ENCODE measurements around the gene GALNTL6.
A peak's percentile ranks its signal among the peaks of the same experiment; 100 is the strongest.

The GALNTL6 gene

DNA sequence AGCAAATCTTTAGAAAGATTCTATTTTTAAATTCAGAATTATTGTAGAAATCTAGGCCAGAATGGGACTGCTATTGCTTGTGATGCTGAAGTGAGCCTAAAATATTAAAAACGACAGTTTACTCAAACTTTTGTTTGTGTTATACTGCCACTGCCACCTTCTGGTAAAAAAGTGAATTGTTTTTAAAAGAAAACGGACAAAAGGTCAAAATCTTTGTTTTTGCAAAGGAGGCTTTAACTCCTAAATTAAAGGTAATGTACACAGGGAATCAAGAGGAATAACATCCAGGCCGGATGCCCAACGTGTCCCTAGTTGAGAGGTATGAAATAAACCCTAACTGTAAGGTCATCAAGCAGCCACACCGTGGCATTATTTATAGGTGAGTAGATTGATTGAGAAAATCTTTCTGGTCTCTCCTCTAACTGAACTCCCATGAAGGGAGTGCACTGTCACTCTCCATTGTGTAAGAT is 1017.1 kb downstream of the GALNTL6 start:
- no peaks in the 10 kb centered on the region for H3K27me3 ChIP-seq (replicated peaks in 2 of 5; ENCODE audit: control insufficient read depth in 4 of 5, insufficient read depth in 5 of 5, low read length in 4 of 5)
- peak; percentile 7 to 43 (median 36) for DNase-seq
- no peak overlapping the region for H3K4me3 ChIP-seq (ENCODE audit: control insufficient read depth in 1 of 7, extremely low read depth in 1 of 7, insufficient read depth in 4 of 7, low read depth in 2 of 7, low read length in 6 of 7)
- H3K4me1 ChIP-seq (ENCODE audit: control extremely low read depth in 1 of 4, control insufficient read depth in 4 of 4, insufficient read depth in 4 of 4, low read length in 3 of 4): no peaks in the 10 kb centered on the region
- 7% methylated on average over 3 of the region's 5 CpGs for WGBS (ENCODE audit: insufficient coverage)
- no peak overlapping the region for H3K27ac ChIP-seq (ENCODE audit: insufficient read depth in 1 of 2, low read depth in 1 of 2, low read length in 2 of 2, poor library complexity in 1 of 2, severe bottlenecking in 2 of 2)
- POLR2A ChIA-PET: no interaction called here
- no peaks in the 10 kb centered on the region for H3K9me3 ChIP-seq (ENCODE audit: control extremely low read depth in 1 of 5, control insufficient read depth in 4 of 5, insufficient read depth in 2 of 5, low read depth in 1 of 5, low read length in 4 of 5)
- H3K36me3 ChIP-seq (ENCODE audit: control insufficient read depth in 4 of 4, insufficient read depth in 4 of 4, low read length in 3 of 4): no peaks in the 10 kb centered on the region
- CTCF ChIA-PET: interaction anchor here (1.0 kb wide), 1 partner anchor 10 kb away, joined by 3 read pairs; no protein-coding TSS in a partner anchor

DNA sequence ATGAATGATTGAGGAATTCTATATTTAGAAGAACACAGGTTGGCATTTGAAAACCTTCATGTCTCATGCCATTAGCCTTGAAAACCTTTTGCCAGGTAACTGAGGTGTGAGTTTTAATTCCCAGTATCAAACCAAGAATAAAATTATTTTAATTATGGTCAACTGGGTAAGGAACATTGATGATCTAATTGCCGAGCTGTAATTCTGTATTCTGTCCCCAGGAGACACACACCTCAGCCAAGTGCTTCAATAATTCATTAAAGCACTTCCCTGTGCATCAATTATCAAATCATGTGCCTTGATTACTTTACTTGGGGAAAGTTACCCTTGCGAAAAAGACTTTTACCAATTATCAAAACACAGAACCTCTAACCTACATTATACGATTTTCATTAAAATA is 1023.5 kb downstream of the GALNTL6 start:
- no peaks in the 10 kb centered on the region for H3K9me3 ChIP-seq (ENCODE audit: control extremely low read depth in 1 of 5, control insufficient read depth in 4 of 5, insufficient read depth in 2 of 5, low read depth in 1 of 5, low read length in 4 of 5)
- peaks cover 7 to 16% (median 12%) of the 10 kb centered on the region in 4 experiments for H3K4me1 ChIP-seq (ENCODE audit: control extremely low read depth in 1 of 4, control insufficient read depth in 4 of 4, insufficient read depth in 4 of 4, low read length in 3 of 4)
- ChIA-PET CTCF (interaction anchor here (1.2 kb wide), 1 partner anchor 11 kb away, joined by 3 read pairs; no protein-coding TSS in a partner anchor), POLR2A (no interaction called here)
- 71% methylated on average over 1 of the region's 3 CpGs for WGBS (ENCODE audit: insufficient coverage)
- no peak overlapping the region for H3K4me3 ChIP-seq (ENCODE audit: control insufficient read depth in 1 of 7, extremely low read depth in 1 of 7, insufficient read depth in 4 of 7, low read depth in 2 of 7, low read length in 6 of 7)
- DNase-seq: no peak
- no peaks in the 10 kb centered on the region for H3K36me3 ChIP-seq (ENCODE audit: control insufficient read depth in 4 of 4, insufficient read depth in 4 of 4, low read length in 3 of 4)
- no peak overlapping the region for H3K27ac ChIP-seq (ENCODE audit: insufficient read depth in 1 of 2, low read depth in 1 of 2, low read length in 2 of 2, poor library complexity in 1 of 2, severe bottlenecking in 2 of 2)
- H3K27me3 ChIP-seq (replicated peaks in 2 of 5; ENCODE audit: control insufficient read depth in 4 of 5, insufficient read depth in 5 of 5, low read length in 4 of 5): no peaks in the 10 kb centered on the region

DNA sequence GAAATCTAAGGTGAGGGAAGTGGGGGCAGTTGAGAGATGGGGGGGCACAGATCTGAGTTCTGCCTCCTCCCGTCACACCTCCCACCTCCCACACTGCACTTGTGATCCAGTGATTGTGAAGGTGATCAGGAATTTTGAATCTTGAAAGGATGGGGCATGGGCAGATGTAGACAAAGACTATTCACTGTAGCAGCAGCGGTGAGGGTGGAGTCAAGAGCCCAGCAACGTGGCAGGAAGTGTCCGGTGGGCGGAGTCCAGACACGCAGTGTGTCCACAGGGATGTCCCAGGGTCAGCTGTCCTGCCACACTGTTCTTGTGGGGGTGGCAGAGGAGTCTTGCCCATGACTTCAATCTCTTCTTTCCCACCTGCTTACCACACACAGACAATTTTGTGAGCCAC is 1024.9 kb downstream of the GALNTL6 start:
- 95% methylated on average over 5 of the region's 6 CpGs for WGBS (ENCODE audit: insufficient coverage)
- Histone ChIP-seq H3K4me3 (ENCODE audit: control insufficient read depth in 1 of 7, extremely low read depth in 1 of 7, insufficient read depth in 4 of 7, low read depth in 2 of 7, low read length in 6 of 7) (no peak overlapping the region), H3K36me3 (ENCODE audit: control insufficient read depth in 4 of 4, insufficient read depth in 4 of 4, low read length in 3 of 4) (no peaks in the 10 kb centered on the region), H3K27ac (ENCODE audit: insufficient read depth in 1 of 2, low read depth in 1 of 2, low read length in 2 of 2, poor library complexity in 1 of 2, severe bottlenecking in 2 of 2) (no peak overlapping the region), H3K9me3 (ENCODE audit: control extremely low read depth in 1 of 5, control insufficient read depth in 4 of 5, insufficient read depth in 2 of 5, low read depth in 1 of 5, low read length in 4 of 5) (no peaks in the 10 kb centered on the region), H3K27me3 (replicated peaks in 2 of 5; ENCODE audit: control insufficient read depth in 4 of 5, insufficient read depth in 5 of 5, low read length in 4 of 5) (no peaks in the 10 kb centered on the region), H3K4me1 (ENCODE audit: control extremely low read depth in 1 of 4, control insufficient read depth in 4 of 4, insufficient read depth in 4 of 4, low read length in 3 of 4) (peaks cover 7 to 16% (median 12%) of the 10 kb centered on the region in 4 experiments)
- ChIA-PET POLR2A (no interaction called here), CTCF (interaction anchor here (1.2 kb wide), 1 partner anchor 10 kb away, joined by 3 read pairs; no protein-coding TSS in a partner anchor)
- no peak for DNase-seq

DNA sequence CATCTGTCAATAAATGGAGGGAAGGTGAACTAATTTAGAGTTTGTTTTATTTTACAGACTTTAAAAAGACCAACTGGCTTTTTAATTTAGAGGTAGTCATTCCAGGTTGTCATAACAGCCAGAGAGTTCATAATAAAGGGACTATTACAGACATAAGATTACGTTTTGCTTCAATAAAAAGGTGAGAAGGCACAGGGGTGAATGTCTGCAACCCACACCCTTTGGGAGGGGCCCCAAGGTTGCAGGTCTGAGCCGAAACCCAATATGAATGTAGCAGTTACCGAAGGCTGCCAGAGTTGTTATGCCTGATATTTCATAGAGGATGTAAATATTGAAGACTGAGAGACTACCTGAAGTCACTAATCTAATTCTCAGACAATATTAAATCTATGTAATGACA is 1025.7 kb downstream of the GALNTL6 start:
- Histone ChIP-seq H3K27me3 (replicated peaks in 2 of 5; ENCODE audit: control insufficient read depth in 4 of 5, insufficient read depth in 5 of 5, low read length in 4 of 5) (no peaks in the 10 kb centered on the region), H3K4me1 (ENCODE audit: control extremely low read depth in 1 of 4, control insufficient read depth in 4 of 4, insufficient read depth in 4 of 4, low read length in 3 of 4) (peaks cover 7 to 16% (median 12%) of the 10 kb centered on the region in 4 experiments), H3K4me3 (ENCODE audit: control insufficient read depth in 1 of 7, extremely low read depth in 1 of 7, insufficient read depth in 4 of 7, low read depth in 2 of 7, low read length in 6 of 7) (no peak overlapping the region), H3K36me3 (ENCODE audit: control insufficient read depth in 4 of 4, insufficient read depth in 4 of 4, low read length in 3 of 4) (no peaks in the 10 kb centered on the region), H3K9me3 (ENCODE audit: control extremely low read depth in 1 of 5, control insufficient read depth in 4 of 5, insufficient read depth in 2 of 5, low read depth in 1 of 5, low read length in 4 of 5) (no peaks in the 10 kb centered on the region), H3K27ac (ENCODE audit: insufficient read depth in 1 of 2, low read depth in 1 of 2, low read length in 2 of 2, poor library complexity in 1 of 2, severe bottlenecking in 2 of 2) (no peak overlapping the region)
- DNase-seq: no peak
- 100% methylated on average over 1 of the region's 3 CpGs for WGBS (ENCODE audit: insufficient coverage)
- ChIA-PET CTCF (no interaction called here), POLR2A (no interaction called here)

DNA sequence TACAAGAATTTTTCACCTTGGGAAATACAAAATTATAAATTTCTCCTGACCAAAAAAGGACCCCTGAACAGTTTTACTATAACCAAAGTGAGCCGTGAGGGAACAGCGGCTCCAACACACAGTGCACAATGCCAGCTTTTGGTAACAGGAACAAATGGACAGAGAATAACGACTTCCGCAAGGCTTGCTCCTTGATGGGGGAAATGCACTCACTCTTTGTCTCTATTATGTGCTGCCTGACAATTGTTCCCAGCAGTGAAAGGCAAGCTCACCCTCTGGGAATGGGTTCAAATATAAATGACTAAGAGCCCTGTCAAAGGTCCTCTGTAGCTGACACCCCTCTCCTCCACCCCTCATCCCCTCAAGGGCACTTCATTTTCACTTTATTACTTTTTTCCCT is 1029.6 kb downstream of the GALNTL6 start:
- H3K9me3 ChIP-seq (ENCODE audit: control extremely low read depth in 1 of 5, control insufficient read depth in 4 of 5, insufficient read depth in 2 of 5, low read depth in 1 of 5, low read length in 4 of 5): no peaks in the 10 kb centered on the region
- CTCF ChIA-PET: interaction anchor here (1.0 kb wide), 1 partner anchor 11 kb away, joined by 3 read pairs; no protein-coding TSS in a partner anchor
- 98% methylated on average over 4 of the region's 4 CpGs for WGBS (ENCODE audit: insufficient coverage)

DNA sequence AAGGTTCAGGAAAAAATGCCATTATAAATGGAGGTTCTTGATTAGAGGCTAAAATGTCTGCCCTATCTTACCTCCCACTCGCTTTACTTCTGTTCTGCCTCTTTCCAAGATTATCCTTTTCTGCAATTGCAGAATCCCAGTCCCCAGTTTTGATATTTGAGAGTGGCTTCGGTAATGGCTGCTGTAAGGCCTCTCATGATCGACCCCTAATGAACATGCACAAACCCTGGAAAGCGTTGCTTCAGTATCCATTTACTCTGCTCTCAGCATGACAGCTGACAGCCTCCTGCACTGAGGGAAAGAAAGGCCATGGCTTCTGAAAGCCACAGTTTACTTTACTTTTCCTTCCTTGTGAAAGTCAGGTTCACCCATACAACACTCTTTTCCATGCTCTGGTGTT is 1030.0 kb downstream of the GALNTL6 start:
- ChIA-PET CTCF (interaction anchor here (1.0 kb wide), 1 partner anchor 10 kb away, joined by 3 read pairs; no protein-coding TSS in a partner anchor), POLR2A (no interaction called here)
- no peaks in the 10 kb centered on the region for H3K9me3 ChIP-seq (ENCODE audit: control extremely low read depth in 1 of 5, control insufficient read depth in 4 of 5, insufficient read depth in 2 of 5, low read depth in 1 of 5, low read length in 4 of 5)
- H3K4me3 ChIP-seq (ENCODE audit: control insufficient read depth in 1 of 7, extremely low read depth in 1 of 7, insufficient read depth in 4 of 7, low read depth in 2 of 7, low read length in 6 of 7): no peak overlapping the region
- no peaks in the 10 kb centered on the region for H3K27me3 ChIP-seq (replicated peaks in 2 of 5; ENCODE audit: control insufficient read depth in 4 of 5, insufficient read depth in 5 of 5, low read length in 4 of 5)
- no peak for DNase-seq
- no peak overlapping the region for H3K27ac ChIP-seq (ENCODE audit: insufficient read depth in 1 of 2, low read depth in 1 of 2, low read length in 2 of 2, poor library complexity in 1 of 2, severe bottlenecking in 2 of 2)
- no peaks in the 10 kb centered on the region for H3K36me3 ChIP-seq (ENCODE audit: control insufficient read depth in 4 of 4, insufficient read depth in 4 of 4, low read length in 3 of 4)
- WGBS (ENCODE audit: insufficient coverage): 65% methylated on average over 4 of the region's 4 CpGs
- H3K4me1 ChIP-seq (ENCODE audit: control extremely low read depth in 1 of 4, control insufficient read depth in 4 of 4, insufficient read depth in 4 of 4, low read length in 3 of 4): peaks cover 7 to 16% (median 11%) of the 10 kb centered on the region in 4 experiments

More for the DNA sequence above, 1029.6 kb downstream of the GALNTL6 start:
- POLR2A ChIA-PET: no interaction called here
- Histone ChIP-seq H3K36me3 (ENCODE audit: control insufficient read depth in 4 of 4, insufficient read depth in 4 of 4, low read length in 3 of 4) (no peaks in the 10 kb centered on the region), H3K27me3 (replicated peaks in 2 of 5; ENCODE audit: control insufficient read depth in 4 of 5, insufficient read depth in 5 of 5, low read length in 4 of 5) (no peaks in the 10 kb centered on the region), H3K4me1 (ENCODE audit: control extremely low read depth in 1 of 4, control insufficient read depth in 4 of 4, insufficient read depth in 4 of 4, low read length in 3 of 4) (peaks cover 7 to 16% (median 12%) of the 10 kb centered on the region in 4 experiments), H3K4me3 (ENCODE audit: control insufficient read depth in 1 of 7, extremely low read depth in 1 of 7, insufficient read depth in 4 of 7, low read depth in 2 of 7, low read length in 6 of 7) (no peak overlapping the region), H3K27ac (ENCODE audit: insufficient read depth in 1 of 2, low read depth in 1 of 2, low read length in 2 of 2, poor library complexity in 1 of 2, severe bottlenecking in 2 of 2) (no peak overlapping the region)
- DNase-seq: no peak

DNA sequence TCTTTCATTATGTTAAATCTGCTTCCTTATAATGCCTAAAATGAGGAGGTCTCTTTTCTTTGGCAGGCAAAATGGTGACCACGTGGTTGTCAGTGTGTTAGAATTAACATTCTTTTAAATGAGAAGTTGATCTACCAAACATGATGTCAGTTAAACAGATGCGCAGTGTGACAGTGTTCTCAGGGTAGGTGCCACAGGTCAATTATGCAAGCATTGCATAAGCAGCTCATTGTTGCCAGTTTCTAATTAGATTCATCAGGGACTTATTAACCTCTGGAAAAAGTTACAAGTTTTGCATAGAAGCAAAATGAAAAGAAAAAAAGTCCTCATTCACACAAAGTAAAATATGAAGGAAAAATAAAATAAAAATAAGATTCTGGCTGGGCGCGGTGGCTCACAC is 1031.4 kb downstream of the GALNTL6 start:
- Histone ChIP-seq H3K27me3 (replicated peaks in 2 of 5; ENCODE audit: control insufficient read depth in 4 of 5, insufficient read depth in 5 of 5, low read length in 4 of 5) (no peaks in the 10 kb centered on the region), H3K4me1 (ENCODE audit: control extremely low read depth in 1 of 4, control insufficient read depth in 4 of 4, insufficient read depth in 4 of 4, low read length in 3 of 4) (peaks cover 6 to 10% (median 7%) of the 10 kb centered on the region in 4 experiments), H3K9me3 (ENCODE audit: control extremely low read depth in 1 of 5, control insufficient read depth in 4 of 5, insufficient read depth in 2 of 5, low read depth in 1 of 5, low read length in 4 of 5) (no peaks in the 10 kb centered on the region), H3K4me3 (ENCODE audit: control insufficient read depth in 1 of 7, extremely low read depth in 1 of 7, insufficient read depth in 4 of 7, low read depth in 2 of 7, low read length in 6 of 7) (no peak overlapping the region), H3K36me3 (ENCODE audit: control insufficient read depth in 4 of 4, insufficient read depth in 4 of 4, low read length in 3 of 4) (no peaks in the 10 kb centered on the region), H3K27ac (ENCODE audit: insufficient read depth in 1 of 2, low read depth in 1 of 2, low read length in 2 of 2, poor library complexity in 1 of 2, severe bottlenecking in 2 of 2) (no peak overlapping the region)
- POLR2A ChIA-PET: no interaction called here
- no peak for DNase-seq
- CTCF ChIA-PET: interaction anchor here (1.4 kb wide), 1 partner anchor 9 kb away, joined by 3 read pairs; no protein-coding TSS in a partner anchor
- 100% methylated on average over 1 of the region's 4 CpGs for WGBS (ENCODE audit: insufficient coverage)

All from common myeloid progenitor, CD34-positive (primary cell).